Spleen (tissue), 7 donors: ENCODE data around the gene INPP4B.

Experiments
- POLR2A ChIP-seq, 3 donors: fragments of 450-650 bp; IDR thresholded peaks; one replicate each; pipeline ENCODE4 v1.5.1; 2017; ENCODE audit warnings: antibody characterized with exemption in 3 of 3, mild to moderate bottlenecking in 1 of 3
- POLR2AphosphoS5 ChIP-seq, 3 donors: sonication (generic); formaldehyde crosslinking; IDR thresholded peaks; one replicate each; pipeline ENCODE4 v1.5.1; 2017; ENCODE audit warnings: antibody characterized with exemption in 3 of 3
- TF ChIP-seq, protein P1 (sequence below), 11 experiments: fragments of 200-600 bp in 7 of 11; fragments of 450-650 bp in 4 of 11; sonication (generic) in 4 of 11; IDR thresholded peaks in 8 of 11; conservative IDR thresholded peaks in 3 of 11; 1 replicate in 7 of 11; 2 replicates in 4 of 11; pipeline versions ENCODE4 v1.4.0 to v1.8.0; 2016 to 2021; ENCODE audit warnings: antibody characterized with exemption in 11 of 11, inconsistent platforms in 4 of 11, mild to moderate bottlenecking in 1 of 11
- donor health status: DM: no; HTN: no; CAD: no; lungs with moderate emphysema.
- donor health status: DM: no; HTN: no; CAD: no.
- donor health status: DM: no; HTN: no; CAD: no.

DNA sequence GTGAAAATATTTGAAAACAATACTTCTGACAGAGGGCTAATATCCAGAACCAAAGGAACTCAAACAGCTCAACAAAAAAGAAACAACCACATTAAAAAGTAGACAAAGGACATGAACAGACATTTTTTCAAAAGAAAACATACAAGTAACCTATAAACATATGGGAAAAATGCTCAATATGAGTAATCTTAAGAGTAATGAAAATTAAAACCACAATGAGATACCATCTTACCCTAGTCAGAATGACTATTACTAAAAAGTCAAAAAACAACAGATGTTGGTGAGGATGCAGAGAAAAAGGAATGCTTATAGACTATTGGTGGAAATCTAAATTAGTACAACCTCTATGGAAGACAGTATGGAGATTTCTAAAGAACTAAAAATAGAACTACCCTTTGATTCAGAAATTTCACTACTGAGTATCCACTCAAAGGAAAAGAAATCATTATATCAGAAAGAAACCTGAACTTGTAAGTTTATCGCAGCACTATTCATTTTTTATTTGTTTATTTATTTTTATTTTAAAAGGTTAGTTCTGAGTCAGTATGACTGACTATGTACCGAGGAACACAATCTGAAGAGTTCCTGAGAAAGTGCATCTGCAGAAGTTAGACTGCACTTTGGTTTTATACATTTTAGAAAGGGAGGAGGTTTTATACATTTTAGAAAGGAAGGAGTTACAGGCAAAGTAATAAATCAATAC is 231.3 kb downstream of the INPP4B start:
- TF ChIP-seq, protein P1, sequence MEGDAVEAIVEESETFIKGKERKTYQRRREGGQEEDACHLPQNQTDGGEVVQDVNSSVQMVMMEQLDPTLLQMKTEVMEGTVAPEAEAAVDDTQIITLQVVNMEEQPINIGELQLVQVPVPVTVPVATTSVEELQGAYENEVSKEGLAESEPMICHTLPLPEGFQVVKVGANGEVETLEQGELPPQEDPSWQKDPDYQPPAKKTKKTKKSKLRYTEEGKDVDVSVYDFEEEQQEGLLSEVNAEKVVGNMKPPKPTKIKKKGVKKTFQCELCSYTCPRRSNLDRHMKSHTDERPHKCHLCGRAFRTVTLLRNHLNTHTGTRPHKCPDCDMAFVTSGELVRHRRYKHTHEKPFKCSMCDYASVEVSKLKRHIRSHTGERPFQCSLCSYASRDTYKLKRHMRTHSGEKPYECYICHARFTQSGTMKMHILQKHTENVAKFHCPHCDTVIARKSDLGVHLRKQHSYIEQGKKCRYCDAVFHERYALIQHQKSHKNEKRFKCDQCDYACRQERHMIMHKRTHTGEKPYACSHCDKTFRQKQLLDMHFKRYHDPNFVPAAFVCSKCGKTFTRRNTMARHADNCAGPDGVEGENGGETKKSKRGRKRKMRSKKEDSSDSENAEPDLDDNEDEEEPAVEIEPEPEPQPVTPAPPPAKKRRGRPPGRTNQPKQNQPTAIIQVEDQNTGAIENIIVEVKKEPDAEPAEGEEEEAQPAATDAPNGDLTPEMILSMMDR (IDR thresholded peaks at IDR 0.05 in 8 of 11, conservative IDR thresholded peaks at IDR 0.05 in 3 of 11): no peak
- TF ChIP-seq POLR2A (IDR thresholded peaks at IDR 0.05): no peak
- TF ChIP-seq POLR2AphosphoS5 (IDR thresholded peaks at IDR 0.05): no peak
